ENCODE results near the gene CDKN2D.
"Not testable (repeated sequence)": the region's sequence is repeated elsewhere in the genome, so short reads cannot be mapped to it uniquely, and the experiment has no call there.

CDKN2D gene

DNA sequence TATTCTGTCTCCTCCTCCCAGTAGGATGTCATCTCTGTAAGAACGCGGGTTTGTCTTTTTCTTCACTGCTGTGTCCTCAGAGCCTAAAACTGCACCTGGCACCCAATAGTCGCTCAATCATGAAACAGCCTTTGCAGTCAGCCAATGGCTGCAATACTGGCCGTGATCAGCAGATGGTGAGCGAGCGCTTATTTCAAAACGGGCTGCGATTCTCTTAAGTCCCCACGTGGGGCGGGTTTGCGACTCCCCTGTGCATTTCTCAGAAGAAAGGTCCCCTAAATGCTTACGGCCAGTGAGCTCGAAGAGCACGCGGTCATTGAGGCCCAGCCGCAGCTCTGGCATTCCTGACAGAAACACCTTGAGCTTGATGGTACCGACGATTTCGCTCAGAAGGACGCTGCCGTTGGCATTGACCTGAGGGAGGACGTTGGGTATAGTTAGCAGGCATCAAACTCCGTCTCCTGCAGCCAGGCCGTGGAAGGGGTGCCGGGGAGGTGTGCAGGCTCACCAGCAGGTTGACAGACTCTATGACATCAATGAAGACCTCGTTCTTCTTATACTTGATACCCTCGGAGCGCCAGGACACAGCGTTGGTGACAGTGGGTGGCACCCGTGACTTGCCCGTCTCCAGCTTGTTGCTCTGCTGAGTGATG is 12.3 kb upstream of the CDKN2D start:
- peak; percentile 87 for DNase-seq

DNA sequence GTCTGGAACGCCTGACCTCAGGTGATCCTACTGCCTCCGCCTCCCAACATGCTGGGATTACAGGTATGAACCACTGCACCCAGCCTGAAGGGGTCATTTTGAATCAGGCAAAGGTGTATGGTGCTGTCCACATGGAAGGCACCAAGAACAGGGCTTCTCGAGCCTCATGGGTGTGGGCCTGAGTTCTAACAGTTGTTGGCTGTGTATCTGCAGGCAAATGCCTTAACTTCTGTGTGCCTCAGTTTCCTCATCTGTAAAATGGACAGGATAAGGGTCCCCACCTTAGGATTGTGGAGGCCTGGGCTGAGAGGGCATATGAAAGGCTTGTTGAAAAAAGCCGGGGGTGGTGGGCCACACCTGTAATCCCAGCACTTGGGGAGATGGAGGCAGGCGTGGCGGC is 9.2 kb upstream of the CDKN2D start:
- no peak for DNase-seq

DNA sequence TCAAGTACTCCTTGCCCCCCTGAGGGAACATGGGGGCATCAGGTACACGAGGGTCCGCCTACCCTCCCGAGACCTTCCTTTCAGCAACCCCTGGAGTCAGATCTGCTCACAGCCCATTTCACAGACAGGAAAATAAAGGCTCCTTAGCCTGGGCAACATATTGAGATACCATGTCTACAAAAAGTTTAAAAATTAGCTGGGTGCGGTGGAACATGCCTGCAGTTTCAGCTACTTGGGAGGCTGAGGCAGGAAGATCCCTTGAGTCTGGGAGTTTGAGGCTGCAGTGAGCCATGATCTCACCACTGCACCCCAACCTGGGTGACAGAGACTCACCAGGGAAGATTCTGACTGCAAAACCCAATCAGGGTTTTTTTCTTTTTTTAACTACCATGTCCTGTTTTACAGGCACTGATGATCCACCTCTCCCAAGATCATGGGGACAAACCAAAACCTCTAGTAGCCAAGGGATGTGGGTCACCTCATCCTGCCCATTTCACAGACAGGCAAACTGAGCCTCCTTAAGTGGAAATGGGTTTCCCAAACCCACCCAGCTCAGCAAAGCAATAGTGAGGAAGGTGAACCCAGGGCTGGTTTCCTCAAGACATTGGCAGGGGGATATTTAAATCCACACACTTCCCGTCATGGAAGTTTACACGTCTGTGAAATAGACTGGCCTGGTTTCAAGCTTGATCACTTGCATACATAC is 6.4 kb upstream of the CDKN2D start:
- DNase-seq, result no peak

DNA sequence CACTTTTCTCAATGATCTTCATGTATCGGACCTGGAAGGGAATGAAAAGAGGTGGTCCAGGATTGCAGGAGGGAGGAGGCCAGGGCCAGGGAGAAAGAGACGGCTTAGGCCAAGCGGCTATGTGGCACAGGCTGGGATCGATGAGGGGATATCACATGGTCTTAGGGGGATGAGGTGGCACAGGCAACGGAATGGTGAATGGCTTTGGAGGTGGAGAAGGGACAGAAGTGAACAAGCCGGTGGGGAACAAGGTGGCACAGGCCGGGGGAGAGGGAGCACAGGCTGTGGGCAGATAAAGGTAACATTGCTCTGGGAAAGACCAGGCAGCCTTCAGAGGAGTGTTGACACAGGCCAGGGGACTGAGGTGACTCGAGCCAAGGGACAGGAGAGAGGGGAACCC is 5.7 kb upstream of the CDKN2D start:
- DNase-seq, result no peak

DNA sequence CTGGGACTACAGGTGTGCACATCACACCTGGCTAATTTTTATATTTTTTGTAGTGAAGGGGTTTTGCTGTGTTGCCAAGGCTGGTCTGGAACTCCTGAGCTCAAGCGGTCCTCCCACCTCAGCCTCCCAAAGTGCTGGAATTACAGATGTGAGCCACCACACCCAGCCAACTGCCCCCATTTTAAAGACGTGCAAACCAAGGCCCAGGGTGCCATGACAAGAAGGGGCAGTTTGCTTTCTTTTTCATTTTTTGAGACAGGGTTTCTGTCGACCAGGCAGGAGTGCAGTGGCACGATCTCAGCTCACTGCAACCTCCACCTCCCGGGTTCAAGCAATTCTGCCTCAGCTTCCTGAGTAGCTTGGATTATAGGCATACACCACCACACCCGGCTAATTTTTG is 5.0 kb upstream of the CDKN2D start:
- DNase-seq, result not testable (repeated sequence)

DNA sequence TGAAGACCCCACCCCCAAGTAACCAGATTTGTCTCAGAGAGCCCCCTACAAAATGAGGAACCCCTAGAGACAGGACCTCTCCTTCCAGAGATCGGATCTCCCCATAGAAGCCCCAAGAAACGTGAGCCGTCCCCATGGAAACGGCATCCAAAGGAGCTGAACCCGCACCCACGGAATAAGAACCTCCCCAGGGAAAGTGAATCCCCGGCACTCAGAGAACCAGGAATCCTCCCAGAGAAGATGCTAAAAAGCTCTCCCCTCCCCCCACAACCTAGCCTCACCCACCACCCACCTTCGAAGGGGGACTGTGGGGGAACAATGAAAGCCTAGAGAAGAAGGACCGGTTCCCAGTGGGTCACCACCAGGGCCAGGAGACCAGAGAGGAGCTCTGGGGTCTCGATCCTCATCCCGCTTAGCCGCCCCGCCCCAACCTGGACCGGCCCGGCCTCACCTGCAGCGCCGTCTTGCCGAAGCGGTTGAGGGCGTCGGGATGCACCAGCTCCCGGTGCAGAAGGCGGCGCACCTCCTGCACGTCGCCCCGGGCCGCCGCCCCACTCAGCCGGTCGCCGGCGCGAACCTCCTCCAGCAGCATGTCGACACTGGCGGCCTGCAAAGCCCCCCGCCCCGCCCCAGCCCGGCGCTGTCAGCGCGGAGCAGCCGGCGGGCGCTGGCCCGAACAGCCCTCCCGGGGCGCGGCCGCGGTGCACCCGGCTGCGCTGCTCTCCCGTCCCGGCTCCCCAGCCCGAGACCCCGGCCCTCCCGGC is 535 bp downstream of the CDKN2D start:
- no peak for DNase-seq

DNA sequence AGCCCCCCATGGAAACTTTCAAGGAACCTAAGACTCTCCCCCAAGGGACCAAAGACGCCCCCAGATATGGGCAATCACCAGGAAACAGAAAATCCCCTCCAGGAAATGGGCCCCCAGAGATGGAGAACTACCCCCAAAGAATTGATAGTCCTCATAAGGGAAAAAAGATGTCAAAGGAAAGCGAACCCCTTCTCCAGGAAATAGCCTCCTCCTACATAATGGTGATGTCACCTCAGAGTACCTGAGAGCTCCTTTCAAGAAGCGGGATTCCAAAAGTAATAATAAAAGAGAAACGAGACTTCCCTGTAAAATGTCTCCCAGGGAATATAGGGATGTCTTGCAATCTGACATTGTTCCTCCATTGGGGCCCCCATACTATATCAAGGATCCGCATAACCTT is 1.1 kb downstream of the CDKN2D start:
- DNase-seq, result no peak

DNA sequence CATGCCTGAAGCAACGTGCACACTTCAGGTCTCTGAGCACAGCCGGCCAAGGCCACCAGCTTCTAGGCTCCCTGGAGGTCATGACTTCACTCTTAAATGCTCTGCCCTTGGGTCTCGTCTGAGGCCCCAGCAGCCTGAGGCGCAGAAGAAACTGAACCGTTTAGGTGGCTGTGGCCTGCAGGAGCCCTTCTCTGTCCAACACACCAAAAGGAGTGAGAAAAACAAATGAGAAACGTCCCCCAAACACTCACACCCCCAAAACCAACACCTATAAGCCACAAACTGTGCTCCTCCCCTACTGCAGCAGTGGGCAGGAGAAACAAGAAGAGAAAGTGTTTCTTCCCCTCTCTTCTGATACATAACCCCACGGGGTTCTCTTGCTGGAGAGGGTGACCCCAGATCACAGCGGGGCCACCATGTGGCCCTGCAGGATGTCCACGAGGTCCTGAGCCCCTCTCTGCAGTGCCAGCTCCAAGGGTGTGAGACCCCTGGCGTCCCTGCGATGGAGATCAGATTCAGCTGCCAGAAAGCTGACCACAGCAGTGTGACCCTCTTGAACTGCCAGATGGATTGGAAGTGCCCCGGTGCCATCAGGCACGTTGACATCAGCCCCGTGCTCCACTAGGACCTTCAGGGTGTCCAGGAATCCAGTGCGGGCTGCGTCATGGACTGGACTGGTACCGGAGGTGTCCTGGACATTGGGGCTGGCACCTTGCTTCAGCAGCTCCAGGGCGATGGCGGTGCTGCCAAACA is 1.9 kb downstream of the CDKN2D start:
- DNase-seq, result no peak

DNA sequence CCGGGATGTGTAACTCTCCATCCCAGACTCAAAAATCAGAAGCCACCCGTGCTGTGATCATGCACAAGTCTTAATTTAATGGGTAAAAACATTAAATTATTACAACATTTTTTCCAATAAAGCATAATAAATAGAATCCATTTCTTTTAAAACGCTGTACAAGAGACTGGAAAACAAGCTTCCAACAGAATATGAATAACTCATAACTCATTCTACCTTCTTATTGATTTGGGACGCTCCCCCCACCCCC is 2.4 kb downstream of the CDKN2D start:
- DNase-seq, result no peak

DNA sequence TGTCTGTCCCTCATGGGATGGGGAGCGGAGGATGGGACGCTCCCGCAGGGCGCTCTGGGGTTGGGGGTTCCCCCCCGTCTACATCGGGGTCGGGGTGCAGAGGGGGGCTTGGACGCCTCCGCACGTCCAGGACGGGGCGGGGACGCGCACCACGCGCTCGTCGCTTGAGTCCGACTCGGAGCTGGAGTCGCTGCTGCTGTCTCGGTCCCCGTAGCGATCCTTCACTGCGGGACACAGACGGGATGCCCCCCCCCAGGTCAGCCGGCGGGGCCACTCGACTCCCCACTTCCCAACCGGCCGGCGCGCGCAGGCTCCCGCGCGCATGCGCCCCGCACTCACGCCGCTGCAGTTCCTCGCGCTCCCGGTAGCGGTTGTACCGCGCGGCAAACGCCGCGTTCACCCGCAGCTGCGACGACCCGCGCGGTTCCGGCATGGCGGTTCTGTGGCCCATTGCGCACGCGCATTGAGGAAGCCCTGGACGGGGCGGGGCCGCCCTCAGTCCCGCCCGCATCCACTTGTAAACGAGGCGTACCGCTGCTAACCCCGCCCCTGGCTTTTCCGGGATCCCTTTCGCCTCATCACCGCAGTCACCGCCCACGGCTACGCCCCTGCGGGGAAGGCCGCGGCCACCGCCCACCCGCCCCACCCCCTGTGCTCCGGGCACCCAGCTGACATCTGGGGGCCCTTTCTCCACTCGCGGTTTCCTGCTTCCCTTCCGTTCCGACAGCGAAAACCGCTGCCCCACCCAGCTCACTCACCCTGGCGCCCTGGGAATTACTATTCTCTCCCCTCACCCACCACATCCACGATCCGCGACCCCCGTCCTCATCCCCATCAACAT is 3.0 kb downstream of the CDKN2D start, which contains the start of gene KRI1:
Gene KRI1, minus strand, starts transcription at position 444 of the 841 bp plus-strand sequence. Its CDS starts 11 bp downstream, at position 433.
- DNase-seq, result peak; percentile 97

DNA sequence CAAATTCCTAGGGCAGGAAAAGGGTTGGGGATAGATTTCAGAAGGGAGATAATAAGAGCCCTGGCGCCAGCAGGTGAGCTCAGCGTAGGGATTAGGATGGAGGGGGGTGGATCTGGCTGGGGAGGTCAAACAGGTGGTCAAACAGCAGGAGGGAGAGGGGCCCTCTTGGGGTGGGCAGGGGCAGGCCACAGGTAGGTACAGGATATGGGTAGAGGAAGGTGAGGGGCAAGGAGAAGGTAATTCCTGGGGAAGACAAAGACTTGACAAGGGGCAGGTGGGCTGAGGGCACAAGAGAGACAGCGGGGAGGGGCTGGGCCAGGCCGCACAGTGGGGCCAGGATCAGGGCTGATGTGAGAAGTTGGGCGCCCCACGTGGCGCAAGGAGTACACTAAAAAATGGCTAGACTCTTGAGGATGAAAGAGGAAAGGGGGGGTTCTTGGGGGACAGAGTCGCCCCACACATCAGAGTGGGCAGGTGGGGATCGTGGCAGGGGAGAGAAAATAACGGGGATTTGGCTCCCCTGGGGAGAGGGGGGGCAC is 3.7 kb downstream of the CDKN2D start:
- DNase-seq, result no peak

DNA sequence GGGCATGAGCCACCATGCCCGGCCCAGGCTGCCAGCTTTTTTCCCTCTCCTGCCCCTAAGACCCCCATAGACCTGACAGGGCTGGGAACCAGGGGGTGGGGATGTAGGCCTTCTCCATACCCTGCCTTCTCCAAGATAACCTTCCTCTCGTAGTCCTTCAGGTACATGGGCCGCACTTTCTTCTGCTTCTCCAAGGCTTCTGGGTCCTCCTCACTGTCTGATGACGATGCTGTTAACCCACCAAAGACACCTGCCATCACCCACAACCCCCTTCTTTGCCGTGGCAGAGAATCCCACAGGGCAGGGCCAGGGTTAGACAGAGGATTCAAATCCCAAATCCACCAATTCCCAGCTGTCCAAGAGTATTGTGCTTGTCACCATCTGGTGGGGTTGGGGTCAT is 6.2 kb downstream of the CDKN2D start:
- DNase-seq, result no peak

DNA sequence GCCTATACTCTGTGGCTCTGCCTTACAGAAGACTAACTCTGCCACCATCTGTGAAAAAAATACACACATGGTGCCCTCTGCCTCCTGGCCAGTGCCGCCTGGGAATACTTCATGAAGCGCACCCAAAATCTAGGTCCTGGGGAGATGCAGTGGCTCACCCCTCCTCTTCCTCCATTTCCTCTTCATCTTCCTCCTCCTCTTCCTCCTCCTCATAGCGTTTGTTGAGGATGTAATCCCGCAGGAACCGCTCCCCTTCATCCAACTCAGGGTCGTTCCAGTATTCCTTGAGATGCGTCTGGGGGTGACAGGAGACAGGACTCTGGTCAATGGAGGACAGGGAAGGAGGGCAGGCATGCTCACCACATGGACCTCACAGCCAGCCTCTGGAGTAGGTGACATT is 8.6 kb downstream of the CDKN2D start:
- no peak for DNase-seq

DNA sequence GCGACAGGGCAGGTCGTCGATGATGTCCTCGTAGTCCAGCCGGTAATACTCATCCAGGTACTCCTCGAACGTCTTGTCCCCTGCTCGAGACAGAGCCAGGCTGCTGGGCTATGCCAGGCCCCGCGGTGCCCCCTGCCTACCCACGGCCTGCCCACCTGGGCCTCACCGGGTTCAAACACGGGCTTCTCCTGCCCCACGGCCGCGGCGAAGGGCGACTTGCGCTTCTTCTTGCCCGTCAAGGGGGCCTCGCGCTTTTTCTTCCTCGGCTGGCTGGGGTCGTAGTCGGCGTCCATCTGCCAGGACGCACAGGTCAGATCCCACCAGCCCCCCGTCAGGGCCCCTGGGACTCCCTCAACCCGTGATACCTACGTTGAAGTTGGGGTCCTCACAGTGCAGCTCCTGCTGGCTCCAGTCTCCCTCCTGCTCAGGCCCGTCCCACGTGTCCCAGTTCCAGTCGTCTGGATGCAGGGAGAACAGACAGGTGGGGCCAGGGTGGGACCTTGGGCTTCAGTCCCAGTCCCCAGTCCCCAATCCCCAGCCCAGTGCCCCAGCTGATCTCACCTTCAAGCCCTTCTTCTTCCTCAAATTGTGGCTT is 11.1 kb downstream of the CDKN2D start:
- no peak for DNase-seq

DNA sequence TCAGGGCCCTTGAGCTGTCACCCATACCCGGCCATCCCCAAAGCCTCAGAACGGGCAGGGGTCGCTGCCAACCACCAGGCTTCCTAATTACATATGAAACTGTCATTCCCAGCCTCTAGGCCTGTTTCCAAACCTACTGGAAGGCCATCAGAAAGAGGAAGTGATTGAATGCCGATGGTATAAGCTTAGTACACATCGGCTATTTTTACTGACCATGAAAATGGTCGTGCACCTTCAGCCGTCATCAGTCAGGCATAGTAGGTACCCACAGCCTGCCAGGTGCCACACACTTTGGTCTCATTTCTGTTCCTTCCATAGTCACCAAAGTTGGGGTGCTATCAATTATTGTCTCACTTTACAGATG is 13.2 kb downstream of the CDKN2D start:
- no peak for DNase-seq

DNA sequence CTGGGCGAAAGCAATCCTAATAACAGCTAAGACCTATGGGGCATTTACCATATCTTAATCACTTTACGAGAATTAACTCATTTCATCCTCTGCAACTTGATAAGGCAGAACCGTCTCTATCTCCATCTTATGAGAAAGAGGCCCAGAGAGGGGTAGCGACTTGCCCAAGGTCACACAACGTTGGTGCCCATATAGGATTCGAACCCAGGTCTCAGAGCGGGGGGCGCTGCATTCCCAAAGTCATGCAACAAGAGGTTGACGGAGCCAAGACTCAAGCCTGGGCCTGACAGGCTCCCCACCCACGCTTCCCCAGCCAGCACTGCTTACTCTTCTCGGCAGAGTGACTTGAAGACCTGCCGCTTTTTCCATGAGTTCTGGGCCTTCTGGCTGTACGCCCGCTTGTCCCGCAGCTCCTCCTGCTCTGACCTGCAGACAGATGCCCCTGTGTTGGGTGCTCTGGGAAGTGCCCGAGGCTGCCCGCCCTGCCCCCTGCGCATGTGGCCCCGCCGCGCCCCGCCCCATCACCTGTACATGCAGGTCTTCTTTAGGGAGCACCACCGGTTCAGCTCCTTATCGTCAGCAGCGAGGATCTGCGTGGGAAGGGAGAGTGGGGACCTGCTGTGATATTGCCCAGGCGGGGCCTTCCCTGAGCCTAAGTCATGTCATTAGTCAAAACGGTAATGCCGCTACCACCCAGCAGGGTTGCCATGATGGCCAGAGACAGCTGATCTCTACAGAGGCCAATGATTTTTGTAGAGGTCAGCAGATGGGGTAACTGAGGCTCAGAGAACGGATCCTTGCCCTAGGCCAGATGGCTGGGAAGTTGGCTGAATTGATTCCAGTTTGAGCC is 13.8 kb downstream of the CDKN2D start:
- no peak for DNase-seq

DNA sequence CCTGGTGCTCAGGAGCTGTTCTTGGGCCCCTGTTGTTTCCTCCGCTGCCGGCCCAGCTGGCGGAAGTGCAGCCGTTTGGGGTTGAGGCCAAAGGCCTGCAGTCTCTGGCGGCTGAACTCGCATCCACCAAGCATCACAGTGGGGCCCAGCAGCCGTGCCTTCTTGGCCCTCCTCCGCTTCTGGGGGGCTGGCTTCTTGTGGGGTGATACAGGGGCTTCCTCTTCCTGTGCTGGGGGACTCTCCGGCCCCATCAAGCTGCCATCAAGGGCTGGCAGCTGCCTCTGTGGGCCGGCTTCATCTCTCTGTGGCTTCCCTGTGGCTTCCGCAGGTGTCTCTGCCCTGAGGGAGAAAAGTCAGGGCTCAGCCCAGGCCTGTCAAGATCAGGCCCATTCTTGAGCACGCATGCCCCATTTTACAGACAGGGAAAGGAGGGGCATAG is 14.8 kb downstream of the CDKN2D start:
- DNase-seq, result no peak

DNA sequence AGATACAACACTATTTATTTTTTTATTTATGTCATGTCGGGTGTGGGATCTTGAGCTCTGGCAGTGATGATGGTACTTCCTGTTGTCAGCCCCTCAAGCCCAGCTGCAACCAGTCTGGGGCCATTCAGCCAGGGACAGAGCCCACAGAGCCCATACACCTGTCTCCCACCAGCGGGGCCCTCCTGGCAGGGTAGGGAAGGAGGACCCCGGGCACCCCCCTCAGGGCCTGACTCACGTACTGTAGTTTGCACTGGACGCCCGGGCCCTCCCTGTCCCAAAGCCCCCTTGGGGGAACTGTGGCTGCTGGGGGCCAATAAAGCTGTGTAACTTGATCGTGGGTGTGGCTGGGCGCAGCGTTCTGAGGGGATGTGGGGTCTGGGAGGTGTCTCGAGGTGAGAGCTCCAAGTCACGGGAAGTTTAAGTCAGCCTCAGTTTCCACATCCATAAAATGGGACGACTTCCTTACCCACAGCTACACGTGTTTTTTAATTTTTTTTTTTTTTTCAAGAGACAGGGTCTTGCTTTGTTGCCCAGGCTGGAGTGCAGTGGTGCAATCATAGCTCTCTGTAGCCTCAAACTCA is 15.6 kb downstream of the CDKN2D start:
- no peak for DNase-seq

DNA sequence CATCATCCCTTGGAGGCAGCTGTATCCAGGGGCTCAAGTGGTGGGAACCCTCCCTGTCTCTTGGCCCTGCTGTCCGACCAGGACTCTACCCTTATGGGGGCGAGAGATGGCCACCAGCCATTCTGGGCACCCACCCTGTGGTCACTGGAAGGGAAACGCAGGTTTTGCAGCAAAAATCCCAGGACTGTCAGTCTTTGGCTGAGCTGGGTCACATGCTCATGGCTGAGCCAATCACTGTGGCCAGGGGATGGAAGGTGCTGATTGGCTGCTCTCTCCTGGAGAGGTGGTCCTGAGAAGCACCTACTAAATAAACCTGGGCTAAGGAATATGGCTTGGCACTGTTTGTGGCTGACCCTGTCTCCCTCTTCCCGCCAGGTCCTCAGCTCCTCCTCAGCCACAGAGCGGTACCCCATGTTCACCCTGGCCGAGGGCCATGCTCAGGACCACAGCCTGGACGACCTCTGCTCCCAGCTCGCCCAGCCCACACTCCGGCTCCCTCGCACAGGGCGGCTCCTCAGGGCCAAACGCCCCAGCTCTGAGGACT is 16.2 kb downstream of the CDKN2D start:
- DNase-seq, result no peak

DNA sequence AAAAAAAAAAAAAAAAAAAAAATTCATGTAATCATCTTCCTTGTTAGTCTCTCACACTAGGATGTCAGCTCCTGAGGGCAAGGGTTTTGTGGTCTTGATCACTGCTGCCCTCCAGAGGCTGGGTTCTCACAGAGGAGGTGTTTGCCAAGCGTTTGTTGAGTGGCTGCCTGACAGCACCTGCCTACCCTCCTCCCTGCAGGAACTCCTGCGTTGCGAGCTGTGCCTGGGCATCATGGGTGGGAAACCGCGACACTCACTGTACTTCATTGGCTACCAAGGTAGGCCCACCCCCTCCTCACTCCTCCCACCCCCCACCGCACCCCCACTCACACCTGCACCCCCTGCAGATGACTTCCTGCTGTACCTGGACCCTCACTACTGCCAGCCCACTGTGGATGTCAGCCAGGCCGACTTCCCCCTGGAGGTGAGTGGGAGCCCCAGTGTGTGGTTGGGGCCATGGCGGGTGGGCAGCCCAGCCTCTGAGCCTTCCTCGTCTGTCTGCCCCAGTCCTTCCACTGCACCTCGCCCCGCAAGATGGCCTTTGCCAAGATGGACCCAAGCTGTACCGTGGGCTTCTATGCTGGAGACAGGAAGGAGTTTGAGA is 17.0 kb downstream of the CDKN2D start:
- DNase-seq, result no peak

All from NCI-H2107 (cell line).